Rectal smooth muscle tissue (tissue), 1 donor: ENCODE measurements around the gene PLCB3.

ENCODE experiments used
- H3K27ac ChIP-seq: one replicate; pipeline ENCODE4 v1.7.0; 2013; ENCODE audit warnings: low read depth, low read length, inconsistent platforms
- H3K27me3 ChIP-seq: one replicate; pipeline ENCODE4 v1.7.0; 2013; ENCODE audit warnings: low read length; ENCODE audit not compliant: control insufficient read depth, insufficient read depth
- H3K36me3 ChIP-seq: one replicate; pipeline ENCODE4 v1.7.0; 2013; ENCODE audit warnings: low read length; ENCODE audit not compliant: control insufficient read depth, insufficient read depth
- H3K4me1 ChIP-seq: one replicate; pipeline ENCODE4 v1.7.0; 2013; ENCODE audit warnings: low read length; ENCODE audit not compliant: control insufficient read depth, insufficient read depth
- H3K4me3 ChIP-seq: one replicate; pipeline ENCODE4 v1.7.0; 2013; ENCODE audit warnings: low read length
- H3K9ac ChIP-seq: one replicate; pipeline ENCODE4 v1.7.0; 2013; ENCODE audit warnings: low read length

The PLCB3 gene

GRCh38 chr11:64251016-64251752 is at the start of gene PLCB3:
PLCB3 (plus strand) TSS chr11:64251530; CDS start chr11:64251650, 120 bp downstream.
- H3K4me3 ChIP-seq = peak within 1 kb of the TSS; percentile 80
- H3K4me1 ChIP-seq = peaks cover 9% of the 10 kb centered on the region
- peak within 1 kb of the TSS; percentile 64 for H3K9ac ChIP-seq
- H3K36me3 ChIP-seq = peaks cover 2% of the 10 kb centered on the region
- no peaks in the 10 kb centered on the region for H3K27me3 ChIP-seq
- H3K27ac ChIP-seq = no peak within 1 kb of the TSS

GRCh38 chr11:64201543-64201942 is 49.8 kb upstream of the PLCB3 start:
- Histone ChIP-seq H3K9ac (no peak overlapping the region), H3K36me3 (peaks cover 37% of the 10 kb centered on the region), H3K27ac (no peak overlapping the region), H3K27me3 (no peaks in the 10 kb centered on the region), H3K4me1 (peaks cover 3% of the 10 kb centered on the region), H3K4me3 (no peak overlapping the region)

DNA sequence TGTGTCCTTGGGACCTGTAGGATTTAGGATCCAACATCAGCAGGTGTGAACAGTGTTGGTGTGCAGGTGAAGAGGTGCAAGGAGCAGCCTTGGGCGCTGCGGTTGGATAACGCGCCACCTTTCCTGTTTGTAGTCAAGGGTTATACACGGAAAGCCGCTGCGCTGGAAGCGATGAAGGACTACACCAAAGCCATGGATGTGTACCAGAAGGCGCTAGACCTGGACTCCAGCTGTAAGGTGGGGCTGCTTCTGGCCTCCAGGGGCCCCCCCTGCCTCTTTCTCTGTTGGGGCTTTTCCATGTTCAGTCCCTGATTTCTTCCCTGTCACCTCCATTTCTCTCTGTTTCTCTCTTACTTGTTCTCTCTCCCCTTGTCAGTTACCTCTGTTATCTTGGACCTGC is 48.3 kb upstream of the PLCB3 start:
- H3K4me3 ChIP-seq = no peak overlapping the region
- H3K9ac ChIP-seq = no peak overlapping the region
- H3K36me3 ChIP-seq = peaks cover 26% of the 10 kb centered on the region
- no peaks in the 10 kb centered on the region for H3K27me3 ChIP-seq
- H3K4me1 ChIP-seq = peaks cover 3% of the 10 kb centered on the region
- no peak overlapping the region for H3K27ac ChIP-seq

- no peak overlapping the region for H3K27ac ChIP-seq
- peaks cover 3% of the 10 kb centered on the region for H3K4me1 ChIP-seq
- no peak overlapping the region for H3K9ac ChIP-seq
- no peak overlapping the region for H3K4me3 ChIP-seq
- peaks cover 23% of the 10 kb centered on the region for H3K36me3 ChIP-seq
- H3K27me3 ChIP-seq = no peaks in the 10 kb centered on the region
Measured at GRCh38 chr11:64203421-64204079, 47.8 kb upstream of the PLCB3 start.

GRCh38 chr11:64204080-64204440 is 47.3 kb upstream of the PLCB3 start:
- peaks cover 3% of the 10 kb centered on the region for H3K4me1 ChIP-seq
- peak overlapping the region; percentile 16 for H3K27ac ChIP-seq
- no peak overlapping the region for H3K9ac ChIP-seq
- H3K36me3 ChIP-seq = peaks cover 23% of the 10 kb centered on the region
- no peak overlapping the region for H3K4me3 ChIP-seq
- no peaks in the 10 kb centered on the region for H3K27me3 ChIP-seq

DNA sequence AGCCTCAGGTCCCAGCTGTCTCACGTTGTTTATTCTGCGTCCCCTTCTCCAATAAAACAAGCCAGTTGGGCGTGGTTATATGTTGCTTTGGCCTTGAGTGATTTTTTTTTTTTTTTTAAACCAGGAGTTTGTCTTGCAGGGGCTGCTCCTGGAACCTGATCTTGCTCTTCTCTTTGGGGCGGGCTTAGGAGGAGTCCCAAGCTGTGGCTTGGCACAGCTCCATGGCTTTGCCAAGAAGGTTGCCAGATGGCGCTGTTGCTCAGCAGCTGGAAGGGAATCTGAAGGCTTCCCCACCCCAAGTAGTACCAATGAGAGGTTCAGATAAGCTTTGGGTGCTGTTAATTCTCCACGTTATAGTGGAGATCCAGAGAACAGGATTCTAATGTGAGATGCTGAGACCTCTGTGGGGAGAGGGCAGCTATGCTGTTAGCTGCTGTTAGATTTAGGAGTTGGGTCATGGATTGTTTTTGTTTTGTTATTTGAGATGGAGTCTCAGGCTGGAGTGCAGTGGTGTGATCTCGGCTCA is 46.8 kb upstream of the PLCB3 start:
- Histone ChIP-seq H3K9ac (no peak overlapping the region), H3K4me3 (no peak overlapping the region), H3K36me3 (peaks cover 23% of the 10 kb centered on the region), H3K4me1 (peaks cover 3% of the 10 kb centered on the region), H3K27ac (peak overlapping the region; percentile 16), H3K27me3 (no peaks in the 10 kb centered on the region)

DNA sequence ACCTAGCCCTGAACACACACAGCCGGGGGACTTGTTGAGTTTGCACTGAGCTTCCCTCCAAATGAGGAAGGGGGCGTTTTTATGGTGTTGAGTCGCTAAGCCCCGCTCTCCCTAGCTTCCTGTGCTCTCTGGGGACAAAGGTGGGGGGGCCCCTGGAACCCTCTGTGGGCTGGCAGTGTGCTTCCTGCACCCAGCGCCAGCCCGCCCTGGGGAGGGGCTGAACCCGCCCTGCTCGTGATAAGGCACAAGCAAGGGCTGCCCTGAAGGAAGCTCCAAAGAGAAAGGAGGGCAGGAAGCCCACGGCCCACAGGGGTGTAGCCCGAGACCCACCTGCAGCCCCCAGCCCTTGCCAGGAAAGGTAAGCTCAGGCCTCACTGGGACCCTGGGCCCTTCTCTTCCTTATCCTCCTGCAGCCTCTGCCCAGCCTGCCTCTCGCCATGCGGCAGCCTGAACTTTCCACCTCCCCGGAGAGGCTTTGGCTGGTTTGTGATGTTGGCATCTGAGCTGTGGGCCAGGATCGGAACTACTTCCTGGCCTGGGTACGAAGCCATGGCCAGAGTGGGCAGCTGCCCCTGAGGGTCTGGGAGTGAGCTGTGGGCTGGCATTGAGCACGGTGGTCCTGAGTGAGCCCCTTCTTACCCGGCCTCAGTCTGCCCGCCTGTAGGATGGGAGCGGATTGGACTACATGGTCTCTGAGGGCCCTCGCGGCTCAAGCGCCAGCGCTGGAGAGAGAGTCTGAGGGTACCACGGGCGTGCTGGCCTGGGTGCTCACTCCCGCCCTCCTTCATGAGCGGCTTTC is 44.7 kb upstream of the PLCB3 start, which contains the start of gene FERMT3:
Gene FERMT3, plus strand, starts transcription at position 265 of the 799 bp plus-strand sequence. CDS start 644 bp downstream, outside the sequence.
- H3K9ac ChIP-seq = peak within 1 kb of the TSS; percentile 57
- peak within 1 kb of the TSS; percentile 72 for H3K4me3 ChIP-seq
- peaks cover 3% of the 10 kb centered on the region for H3K4me1 ChIP-seq
- peaks cover 22% of the 10 kb centered on the region for H3K36me3 ChIP-seq
- no peaks in the 10 kb centered on the region for H3K27me3 ChIP-seq
- peak within 1 kb of the TSS; percentile 79 for H3K27ac ChIP-seq

DNA sequence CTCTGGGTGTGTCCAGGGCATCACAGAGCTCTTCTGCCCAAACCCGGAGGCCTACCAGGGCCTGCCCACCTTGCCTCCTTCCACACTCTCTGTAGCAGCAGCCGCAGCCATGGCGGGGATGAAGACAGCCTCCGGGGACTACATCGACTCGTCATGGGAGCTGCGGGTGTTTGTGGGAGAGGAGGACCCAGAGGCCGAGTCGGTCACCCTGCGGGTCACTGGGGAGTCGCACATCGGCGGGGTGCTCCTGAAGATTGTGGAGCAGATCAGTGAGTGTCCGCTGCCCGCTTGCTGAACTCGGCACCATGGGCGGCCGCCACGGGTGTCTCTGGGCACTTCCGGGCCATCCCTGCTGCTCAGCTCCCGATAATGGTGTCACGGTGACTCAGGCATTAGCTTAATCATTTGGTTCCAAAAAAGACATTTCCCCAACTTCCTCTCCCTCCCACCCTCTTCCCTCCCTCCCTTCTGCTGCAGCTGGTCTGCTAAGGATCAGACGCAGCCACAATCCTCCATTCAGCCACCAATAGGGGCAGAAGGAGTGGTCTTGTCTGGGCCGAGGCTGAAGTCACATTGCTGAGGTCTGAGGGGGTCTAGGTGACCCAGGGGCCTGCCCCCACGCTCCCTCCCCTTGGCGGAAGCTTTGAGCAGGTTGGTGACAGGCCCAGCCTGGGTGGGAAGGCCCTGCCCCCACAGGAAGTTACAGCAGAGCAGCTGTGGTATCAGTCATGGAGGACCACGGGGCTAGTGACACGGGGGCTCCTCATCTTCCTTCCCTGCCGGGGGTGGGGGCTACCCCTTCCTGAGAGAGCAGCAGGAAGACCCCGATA is 43.9 kb upstream of the PLCB3 start:
- Histone ChIP-seq H3K4me3 (peak overlapping the region; percentile 72), H3K9ac (peak overlapping the region; percentile 57), H3K27me3 (no peaks in the 10 kb centered on the region), H3K27ac (peak overlapping the region; percentile 79), H3K36me3 (peaks cover 20% of the 10 kb centered on the region), H3K4me1 (peaks cover 3% of the 10 kb centered on the region)

- no peak overlapping the region for H3K9ac ChIP-seq
- H3K27me3 ChIP-seq = no peaks in the 10 kb centered on the region
- peak overlapping the region; percentile 72 for H3K4me3 ChIP-seq
- peaks cover 3% of the 10 kb centered on the region for H3K4me1 ChIP-seq
- H3K36me3 ChIP-seq = peaks cover 13% of the 10 kb centered on the region
- H3K27ac ChIP-seq = peak overlapping the region; percentile 79
Measured at GRCh38 chr11:64208086-64208795, 43.1 kb upstream of the PLCB3 start.

GRCh38 chr11:64208796-64209562 is 42.4 kb upstream of the PLCB3 start:
- H3K27me3 ChIP-seq = no peaks in the 10 kb centered on the region
- H3K4me3 ChIP-seq = no peak overlapping the region
- H3K9ac ChIP-seq = no peak overlapping the region
- peaks cover 5% of the 10 kb centered on the region for H3K36me3 ChIP-seq
- no peak overlapping the region for H3K27ac ChIP-seq
- H3K4me1 ChIP-seq = peaks cover 3% of the 10 kb centered on the region

- H3K9ac ChIP-seq = no peak overlapping the region
- H3K4me1 ChIP-seq = no peaks in the 10 kb centered on the region
- no peaks in the 10 kb centered on the region for H3K27me3 ChIP-seq
- H3K27ac ChIP-seq = no peak overlapping the region
- H3K36me3 ChIP-seq = peaks cover 2% of the 10 kb centered on the region
- H3K4me3 ChIP-seq = no peak overlapping the region
Measured at GRCh38 chr11:64209563-64209843, 41.8 kb upstream of the PLCB3 start.
